GM19328 (cell line): Measurements from ENCODE around the gene SERGEF.
"Not testable (repeated sequence)": the region's sequence is repeated elsewhere in the genome, so short reads cannot be mapped to it uniquely, and the experiment has no call there.

Source experiments
- ATAC-seq: cut with Tn5 transposase; IDR thresholded peaks from one replicate; pipeline ENCODE4 v1.9.1; 2021; ENCODE audit warnings: mild to moderate bottlenecking, moderate library complexity; ENCODE audit not compliant: unreplicated experiment

The SERGEF gene

GRCh38 chr11:17915500-17916143 lies 97.2 kb downstream of the SERGEF start:
- no peak for ATAC-seq

GRCh38 chr11:17914957-17915356 lies 97.9 kb downstream of the SERGEF start:
- no peak for ATAC-seq

GRCh38 chr11:17907046-17907445 lies 105.8 kb downstream of the SERGEF start:
- ATAC-seq: no peak

- no peak for ATAC-seq
Observed at GRCh38 chr11:17906436-17906835, 106.4 kb downstream of the SERGEF start.

GRCh38 chr11:17905477-17905876 lies 107.4 kb downstream of the SERGEF start:
- ATAC-seq: peak; percentile 78

GRCh38 chr11:17901481-17901880 lies 111.4 kb downstream of the SERGEF start:
- no peak for ATAC-seq

- ATAC-seq: no peak
Observed at GRCh38 chr11:17898782-17899181, 114.1 kb downstream of the SERGEF start.

GRCh38 chr11:17898071-17898470 lies 114.8 kb downstream of the SERGEF start:
- ATAC-seq: no peak

- no peak for ATAC-seq
Observed at GRCh38 chr11:17897495-17897894, 115.4 kb downstream of the SERGEF start.

GRCh38 chr11:17896496-17897151 lies 116.2 kb downstream of the SERGEF start:
- ATAC-seq: not testable (repeated sequence)

- no peak for ATAC-seq
Observed at GRCh38 chr11:17894929-17895658, 117.8 kb downstream of the SERGEF start.

GRCh38 chr11:17892409-17892808 lies 120.4 kb downstream of the SERGEF start:
- ATAC-seq: no peak

- ATAC-seq: no peak
Observed at GRCh38 chr11:17890325-17890724, 122.5 kb downstream of the SERGEF start.

GRCh38 chr11:17887779-17888178 lies 125.1 kb downstream of the SERGEF start:
- no peak for ATAC-seq

GRCh38 chr11:17883946-17884345 lies 128.9 kb downstream of the SERGEF start:
- no peak for ATAC-seq

GRCh38 chr11:17883057-17883456 lies 129.8 kb downstream of the SERGEF start:
- no peak for ATAC-seq

GRCh38 chr11:17878743-17879142 lies 134.1 kb downstream of the SERGEF start:
- no peak for ATAC-seq

GRCh38 chr11:17877886-17878285 lies 135.0 kb downstream of the SERGEF start:
- no peak for ATAC-seq

- no peak for ATAC-seq
Observed at GRCh38 chr11:17876827-17877226, 136.0 kb downstream of the SERGEF start.

- no peak for ATAC-seq
Observed at GRCh38 chr11:17875891-17876290, 137.0 kb downstream of the SERGEF start.

- ATAC-seq: no peak
Observed at GRCh38 chr11:17873586-17873985, 139.3 kb downstream of the SERGEF start.

- not testable (repeated sequence) for ATAC-seq
Observed at GRCh38 chr11:17868398-17868797, 144.4 kb downstream of the SERGEF start.
